Activated naive CD4-positive, alpha-beta T cell treated with Interleukin-2 at 50 U/mL for 16 hours (primary cell): ENCODE data around the gene LGALS14.

Experiments
- DNase-seq: peaks from one replicate; pipeline ENCODE4 v3.0.0-alpha.2; 2020

LGALS14 gene

DNA sequence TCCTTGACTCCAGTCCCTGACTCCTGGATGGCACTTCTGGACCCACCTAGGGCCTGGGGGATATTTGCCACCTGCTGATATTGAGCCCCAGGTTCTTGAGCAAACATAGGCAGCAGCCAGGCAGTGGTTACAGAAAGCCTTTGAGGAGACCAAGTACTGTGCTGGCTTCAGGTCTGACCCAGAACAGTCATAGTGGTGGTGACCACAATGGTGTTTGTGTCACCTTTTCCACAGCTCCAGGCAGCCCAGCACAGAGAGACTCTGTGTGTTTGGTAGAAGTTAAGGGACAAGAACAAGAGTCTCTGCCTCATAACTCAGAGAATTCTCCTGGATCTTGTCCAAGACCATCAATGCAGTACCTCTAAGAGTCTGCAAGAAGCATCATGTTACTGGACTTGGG is 48.1 kb downstream of the LGALS14 start:
- no peak for DNase-seq

DNA sequence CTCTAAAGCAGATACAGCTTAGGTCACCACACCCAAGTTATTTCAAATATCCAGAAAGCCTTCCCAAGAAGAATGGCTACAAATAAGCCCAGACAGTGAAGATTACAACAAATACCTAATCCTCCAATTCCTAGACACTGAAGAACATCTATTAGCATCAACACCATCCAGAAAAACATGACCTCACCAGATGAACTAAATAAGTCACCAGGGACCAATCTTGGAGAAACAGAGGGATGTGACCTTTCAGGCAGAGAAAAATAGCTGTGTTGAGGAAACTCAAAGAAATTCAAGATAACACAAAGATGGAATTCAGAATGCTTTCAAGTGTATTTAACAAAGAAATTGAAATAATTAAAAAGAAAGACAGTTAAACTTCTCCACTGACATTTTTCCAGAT is 48.5 kb downstream of the LGALS14 start:
- DNase-seq, result no peak

- no peak for DNase-seq
Measured at GRCh38 chr19:39754544-39754943, 50.3 kb downstream of the LGALS14 start.

- DNase-seq, result no peak
Measured at GRCh38 chr19:39754971-39755370, 50.7 kb downstream of the LGALS14 start.
